ENCODE data around the gene SCAP.

SCAP gene

DNA sequence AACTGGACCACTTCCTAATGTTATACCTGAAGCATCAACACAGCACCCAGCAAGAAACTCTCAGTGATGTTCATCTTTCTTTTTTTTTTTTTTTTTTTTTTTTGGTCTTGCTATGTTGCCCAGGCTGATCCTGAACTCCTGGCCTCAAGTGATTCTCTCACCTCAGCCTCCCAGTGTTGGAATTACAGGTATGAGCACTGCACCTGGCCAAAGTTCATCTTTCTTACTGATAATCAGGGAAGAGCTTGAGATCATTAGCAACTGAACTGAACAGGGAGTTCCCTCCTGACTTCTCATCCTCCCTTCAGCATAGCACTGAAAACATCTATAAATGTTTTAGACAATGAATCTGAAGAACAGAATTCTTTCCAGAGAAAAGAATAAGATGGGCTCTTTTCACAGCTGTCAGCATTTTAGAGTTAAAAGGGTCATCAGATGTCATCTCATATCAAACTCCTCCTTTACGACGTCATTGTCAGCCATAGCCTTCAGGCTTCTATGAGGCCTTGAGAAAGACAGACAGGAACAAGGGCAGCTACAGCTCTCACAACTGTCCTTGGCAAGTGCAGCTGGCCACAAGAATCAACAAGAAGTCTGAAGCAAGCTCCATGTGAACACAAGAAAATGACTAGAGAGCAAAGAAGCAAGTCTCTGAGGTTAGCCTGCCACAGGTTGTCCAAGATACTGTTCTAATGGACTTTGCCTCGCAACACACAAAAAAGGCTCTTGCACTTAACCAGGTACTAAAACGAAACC lies 33.8 kb downstream of the SCAP start:
- Histone ChIP-seq H3K9me3 (ENCODE audit: control insufficient read depth, insufficient read depth, low read depth, low read length) (no peaks in the 10 kb centered on the region), H3K4me1 (ENCODE audit: control insufficient read depth, insufficient read depth, low read length) (no peaks in the 10 kb centered on the region; the same call in 1 of the 2 replicates), H3K36me3 (ENCODE audit: control insufficient read depth in 2 of 2, insufficient read depth in 1 of 2, low read length in 2 of 2) (peaks cover 0 to 43% of the 10 kb centered on the region in 2 experiments; a peak in 2 of 3 replicates), H3K4me3 (ENCODE audit: low read depth, low read length) (no peak overlapping the region), H3K27ac (ENCODE audit: extremely low read depth, low read depth, low read length) (no peak overlapping the region)
- POLR2A ChIA-PET: no interaction called here
- TF ChIP-seq ZBTB7A (tag by site-specific recombination; IDR thresholded peaks at IDR 0.05; ENCODE audit: low read depth) (no peak), ZNF530 (tag by site-specific recombination; IDR thresholded peaks at IDR 0.05; ENCODE audit: low read depth) (no peak), ZFP41 (tag by site-specific recombination; IDR thresholded peaks at IDR 0.05; ENCODE audit: borderline replicate concordance) (no peak), ZNF37A (tag by site-specific recombination; IDR thresholded peaks at IDR 0.05) (no peak), ZBTB1 (tag by site-specific recombination; IDR thresholded peaks at IDR 0.05) (no peak), ZNF777 (tag by site-specific recombination; IDR thresholded peaks at IDR 0.05; ENCODE audit: borderline replicate concordance) (no peak), SCRT2 (tag by site-specific recombination; IDR thresholded peaks at IDR 0.05) (no peak), ZNF184 (tag by site-specific recombination; IDR thresholded peaks at IDR 0.05) (no peak), ZNF146 (tag by site-specific recombination; IDR thresholded peaks at IDR 0.05) (no peak), ZNF654 (tag by site-specific recombination; IDR thresholded peaks at IDR 0.05; ENCODE audit: low read depth) (no peak)
- TF ChIP-seq, protein P1, sequence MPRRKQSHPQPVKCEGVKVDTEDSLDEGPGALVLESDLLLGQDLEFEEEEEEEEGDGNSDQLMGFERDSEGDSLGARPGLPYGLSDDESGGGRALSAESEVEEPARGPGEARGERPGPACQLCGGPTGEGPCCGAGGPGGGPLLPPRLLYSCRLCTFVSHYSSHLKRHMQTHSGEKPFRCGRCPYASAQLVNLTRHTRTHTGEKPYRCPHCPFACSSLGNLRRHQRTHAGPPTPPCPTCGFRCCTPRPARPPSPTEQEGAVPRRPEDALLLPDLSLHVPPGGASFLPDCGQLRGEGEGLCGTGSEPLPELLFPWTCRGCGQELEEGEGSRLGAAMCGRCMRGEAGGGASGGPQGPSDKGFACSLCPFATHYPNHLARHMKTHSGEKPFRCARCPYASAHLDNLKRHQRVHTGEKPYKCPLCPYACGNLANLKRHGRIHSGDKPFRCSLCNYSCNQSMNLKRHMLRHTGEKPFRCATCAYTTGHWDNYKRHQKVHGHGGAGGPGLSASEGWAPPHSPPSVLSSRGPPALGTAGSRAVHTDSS (tag by site-specific recombination; IDR thresholded peaks at IDR 0.05): no peak
- TF ChIP-seq, protein P2, sequence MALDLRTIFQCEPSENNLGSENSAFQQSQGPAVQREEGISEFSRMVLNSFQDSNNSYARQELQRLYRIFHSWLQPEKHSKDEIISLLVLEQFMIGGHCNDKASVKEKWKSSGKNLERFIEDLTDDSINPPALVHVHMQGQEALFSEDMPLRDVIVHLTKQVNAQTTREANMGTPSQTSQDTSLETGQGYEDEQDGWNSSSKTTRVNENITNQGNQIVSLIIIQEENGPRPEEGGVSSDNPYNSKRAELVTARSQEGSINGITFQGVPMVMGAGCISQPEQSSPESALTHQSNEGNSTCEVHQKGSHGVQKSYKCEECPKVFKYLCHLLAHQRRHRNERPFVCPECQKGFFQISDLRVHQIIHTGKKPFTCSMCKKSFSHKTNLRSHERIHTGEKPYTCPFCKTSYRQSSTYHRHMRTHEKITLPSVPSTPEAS (tag by site-specific recombination; IDR thresholded peaks at IDR 0.05): no peak
- CTCF ChIA-PET: interaction anchor here (0.6 to 0.7 kb wide), 2 partner anchors 22 to 229 kb away, joined by 3 read pairs; no protein-coding TSS in a partner anchor

DNA sequence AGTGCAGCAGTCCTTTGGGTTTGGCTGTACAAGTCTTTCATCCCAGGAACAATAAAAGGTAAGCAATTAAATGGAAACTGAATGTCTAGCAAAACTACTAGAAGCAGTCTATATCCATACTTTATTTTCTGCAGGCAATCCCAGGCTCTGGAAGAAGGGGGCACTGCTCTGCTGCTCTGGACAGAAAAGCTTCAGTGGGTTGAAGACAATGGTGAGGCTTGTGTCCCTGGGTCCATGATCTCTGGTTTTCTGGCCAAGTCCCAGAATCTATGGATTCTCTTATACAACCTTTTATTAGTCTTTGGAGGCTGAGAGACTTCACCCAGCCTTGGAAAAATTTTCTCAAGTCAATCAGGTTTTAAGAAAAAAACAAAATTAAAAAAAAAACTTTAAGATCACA lies 35.6 kb downstream of the SCAP start:
- Histone ChIP-seq H3K4me1 (ENCODE audit: control insufficient read depth, insufficient read depth, low read length) (no peaks in the 10 kb centered on the region; the same call in 1 of the 2 replicates), H3K9me3 (ENCODE audit: control insufficient read depth, insufficient read depth, low read depth, low read length) (no peaks in the 10 kb centered on the region), H3K36me3 (ENCODE audit: control insufficient read depth in 2 of 2, insufficient read depth in 1 of 2, low read length in 2 of 2) (peaks cover 0 to 46% of the 10 kb centered on the region in 2 experiments; a peak in 2 of 3 replicates), H3K27ac (ENCODE audit: extremely low read depth, low read depth, low read length) (no peak overlapping the region), H3K4me3 (ENCODE audit: low read depth, low read length) (no peak overlapping the region)
- CTCF ChIA-PET: interaction anchor here (1.0 kb wide), 1 partner anchor 19 kb away, joined by 5 read pairs; no protein-coding TSS in a partner anchor
- POLR2A ChIA-PET: no interaction called here
- TF ChIP-seq, protein P3, sequence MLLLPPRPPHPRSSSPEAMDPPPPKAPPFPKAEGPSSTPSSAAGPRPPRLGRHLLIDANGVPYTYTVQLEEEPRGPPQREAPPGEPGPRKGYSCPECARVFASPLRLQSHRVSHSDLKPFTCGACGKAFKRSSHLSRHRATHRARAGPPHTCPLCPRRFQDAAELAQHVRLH (tag by site-specific recombination; IDR thresholded peaks at IDR 0.05): no peak
- TF ChIP-seq ZNF37A (tag by site-specific recombination; IDR thresholded peaks at IDR 0.05) (no peak), ZNF350 (tag by site-specific recombination; IDR thresholded peaks at IDR 0.05) (no peak), BCL11B (tag by site-specific recombination; IDR thresholded peaks at IDR 0.05; ENCODE audit: low read depth) (no peak), ZNF19 (tag by site-specific recombination; IDR thresholded peaks at IDR 0.05; ENCODE audit: low read depth) (no peak), OSR2 (tag by site-specific recombination; IDR thresholded peaks at IDR 0.05) (no peak), ZNF785 (tag by site-specific recombination; IDR thresholded peaks at IDR 0.05) (no peak), ZNF555 (tag by site-specific recombination; conservative IDR thresholded peaks at IDR 0.05) (no peak)
- TF ChIP-seq, protein P4, sequence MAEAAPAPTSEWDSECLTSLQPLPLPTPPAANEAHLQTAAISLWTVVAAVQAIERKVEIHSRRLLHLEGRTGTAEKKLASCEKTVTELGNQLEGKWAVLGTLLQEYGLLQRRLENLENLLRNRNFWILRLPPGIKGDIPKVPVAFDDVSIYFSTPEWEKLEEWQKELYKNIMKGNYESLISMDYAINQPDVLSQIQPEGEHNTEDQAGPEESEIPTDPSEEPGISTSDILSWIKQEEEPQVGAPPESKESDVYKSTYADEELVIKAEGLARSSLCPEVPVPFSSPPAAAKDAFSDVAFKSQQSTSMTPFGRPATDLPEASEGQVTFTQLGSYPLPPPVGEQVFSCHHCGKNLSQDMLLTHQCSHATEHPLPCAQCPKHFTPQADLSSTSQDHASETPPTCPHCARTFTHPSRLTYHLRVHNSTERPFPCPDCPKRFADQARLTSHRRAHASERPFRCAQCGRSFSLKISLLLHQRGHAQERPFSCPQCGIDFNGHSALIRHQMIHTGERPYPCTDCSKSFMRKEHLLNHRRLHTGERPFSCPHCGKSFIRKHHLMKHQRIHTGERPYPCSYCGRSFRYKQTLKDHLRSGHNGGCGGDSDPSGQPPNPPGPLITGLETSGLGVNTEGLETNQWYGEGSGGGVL (tag by site-specific recombination; IDR thresholded peaks at IDR 0.05): no peak

Data from HEK293 (cell line).